A673 (cell line): ENCODE data around the gene SDC1. TPM values are rescaled to one million over a fixed set of nuclear protein-coding genes. Genes with fewer than 3 reads are reported as not detected.

ENCODE experiments used
- BruUV-seq: library from RNA; stranded (reverse); fragments of 400-500 nt; replicated peaks from 2 replicates; lab custom pipeline; 2021; lab: Mats Ljungman, UMichigan
- CTCF ChIA-PET: fragments of 300-600 bp; sonication (Branson Sonifier 250); formaldehyde crosslinking; loops from one replicate; lab custom pipeline; 2022; ENCODE audit warnings: antibody characterized with exemption; lab: Charles Lee
- POLR2A ChIA-PET: fragments of 300-600 bp; sonication (Branson Sonifier 250); formaldehyde crosslinking; loops from one replicate; lab custom pipeline; 2022; ENCODE audit warnings: antibody characterized with exemption; ENCODE audit not compliant: low non-redundant PET; lab: Charles Lee
- DNase-seq: peaks from one replicate; pipeline ENCODE4 v3.0.0-alpha.2; 2015; ENCODE audit warnings: low spot score
- H3K27ac ChIP-seq: fragments of 200-600 bp; sonication (generic); 2 replicates; pipeline ENCODE4 v1.5.1; 2016; ENCODE audit warnings: mixed run types, low read depth, mild to moderate bottlenecking, mixed read lengths, antibody characterized with exemption, low read length; ENCODE audit not compliant: poor library complexity, severe bottlenecking
- H3K27me3 ChIP-seq: fragments of 200-600 bp; sonication (generic); replicated peaks from 2 replicates; pipeline ENCODE4 v1.6.1; 2017; ENCODE audit warnings: mixed run types, low read depth, mild to moderate bottlenecking, mixed read lengths, antibody characterized with exemption, low read length; ENCODE audit not compliant: insufficient read depth, poor library complexity
- H3K36me3 ChIP-seq: fragments of 200-600 bp; sonication (generic); 2 replicates; pipeline ENCODE4 v1.6.1; 2016; ENCODE audit warnings: mixed run types, mild to moderate bottlenecking, mixed read lengths, antibody characterized with exemption, low read length; ENCODE audit not compliant: insufficient read depth, poor library complexity, severe bottlenecking
- H3K4me1 ChIP-seq: fragments of 200-600 bp; sonication (generic); 2 replicates; pipeline ENCODE4 v1.6.1; 2017; ENCODE audit warnings: mixed run types, mild to moderate bottlenecking, mixed read lengths, antibody characterized with exemption, low read length; ENCODE audit not compliant: insufficient read depth, poor library complexity, severe bottlenecking
- H3K4me3 ChIP-seq: fragments of 200-600 bp; sonication (generic); 2 replicates; pipeline ENCODE4 v1.5.1; 2016; ENCODE audit warnings: low read depth, mixed run types, mild to moderate bottlenecking, mixed read lengths, low read length; ENCODE audit not compliant: poor library complexity, severe bottlenecking
- H3K9me3 ChIP-seq: fragments of 200-600 bp; sonication (generic); 2 replicates; pipeline ENCODE4 v1.6.1; 2016; ENCODE audit warnings: mixed run types, low read depth, mild to moderate bottlenecking, mixed read lengths, antibody characterized with exemption, low read length; ENCODE audit not compliant: poor library complexity, severe bottlenecking
- CTCF ChIP-seq: fragments of 300-800, 200-600 bp; sonication (generic); conservative IDR thresholded peaks from 2 replicates; pipeline ENCODE4 v1.5.1; 2017; ENCODE audit warnings: low read depth, mild to moderate bottlenecking, antibody characterized with exemption, low read length, moderate library complexity, mixed read lengths
- EZH2 ChIP-seq: fragments of 200-600 bp; sonication (generic); IDR thresholded peaks from 2 replicates; pipeline ENCODE4 v1.6.1; 2017; ENCODE audit warnings: borderline replicate concordance, low read depth, mild to moderate bottlenecking, mixed read lengths, antibody characterized with exemption, low read length; ENCODE audit not compliant: poor library complexity, severe bottlenecking
- intact Hi-C: fragments of 100-400 bp; cut with micrococcal nuclease; formaldehyde crosslinking; loops from one replicate; pipeline ENCODE4 v1.10.0; 2022; ENCODE audit not compliant: unreplicated experiment
- total RNA-seq: library from RNA; stranded (reverse); gene quantifications from 2 replicates; pipeline ENCODE4 v1.2.3, GENCODE V29; 2021

SDC1 gene
- total RNA-seq, 1 experiment from 2014 or later, result 1.4 TPM

- Histone ChIP-seq H3K9me3 (no peaks in the 10 kb centered on the region), H3K27ac (no peak overlapping the region), H3K4me1 (peaks cover 10% of the 10 kb centered on the region), H3K27me3 (no peaks in the 10 kb centered on the region), H3K36me3 (no peaks in the 10 kb centered on the region), H3K4me3 (no peak overlapping the region)
- no TSS peak for BruUV-seq
- POLR2A ChIA-PET, result no interaction called here
- DNase-seq, result no peak
- TF ChIP-seq EZH2 (no peak), CTCF (no peak)
- CTCF ChIA-PET, result no interaction called here
- intact Hi-C loops, result no loop called here
Observed at GRCh38 chr2:20186855-20187187, 38.1 kb downstream of the SDC1 start.

- no peak for TF ChIP-seq EZH2
- no peak for TF ChIP-seq CTCF
- DNase-seq, result no peak
- CTCF ChIA-PET, result no interaction called here
- BruUV-seq, result no TSS peak
- no peaks in the 10 kb centered on the region for H3K9me3 ChIP-seq
- POLR2A ChIA-PET, result no interaction called here
- H3K4me1 ChIP-seq, result peaks cover 10% of the 10 kb centered on the region
- intact Hi-C loops, result no loop called here
- no peaks in the 10 kb centered on the region for H3K27me3 ChIP-seq
- no peaks in the 10 kb centered on the region for H3K36me3 ChIP-seq
- no peak overlapping the region for H3K4me3 ChIP-seq
- no peak overlapping the region for H3K27ac ChIP-seq
Observed at GRCh38 chr2:20186078-20186854, 38.7 kb downstream of the SDC1 start.

- no peak overlapping the region for H3K4me3 ChIP-seq
- no peak for DNase-seq
- ChIA-PET POLR2A (no interaction called here), CTCF (interaction anchor here (0.5 kb wide), 1 partner anchor 173 kb away, joined by 3 read pairs; the partner anchor contains the start of gene MATN3)
- no peak overlapping the region for H3K27ac ChIP-seq
- no TSS peak for BruUV-seq
- no peaks in the 10 kb centered on the region for H3K27me3 ChIP-seq
- peaks cover 10% of the 10 kb centered on the region for H3K4me1 ChIP-seq
- no peaks in the 10 kb centered on the region for H3K36me3 ChIP-seq
- TF ChIP-seq EZH2, result no peak
- no peak for TF ChIP-seq CTCF
- intact Hi-C loops, result no loop called here
- H3K9me3 ChIP-seq, result no peaks in the 10 kb centered on the region
Observed at GRCh38 chr2:20185176-20186022, 39.5 kb downstream of the SDC1 start.
